Endothelial cell of umbilical vein (primary cell): ENCODE measurements around the gene AUTS2. TPM values are rescaled to one million over a fixed set of nuclear protein-coding genes. Genes with fewer than 3 reads are reported as not detected.

Source experiments
- BruUV-seq: library from RNA; stranded (reverse); fragments of 400-500 nt; replicated peaks from 2 replicates; lab custom pipeline; 2021; lab: Mats Ljungman, UMichigan
- CTCF ChIA-PET: fragments of 300-600, 350-600 bp; sonication (Branson Sonifier 250); formaldehyde crosslinking; loops from one replicate; lab custom pipeline; 2021; ENCODE audit warnings: antibody characterized with exemption, inconsistent platforms; lab: Charles Lee
- POLR2A ChIA-PET: fragments of 300-600, 350-600 bp; sonication (Branson Sonifier 250); formaldehyde crosslinking; loops from one replicate; lab custom pipeline; 2021; ENCODE audit warnings: antibody characterized with exemption, inconsistent platforms; lab: Charles Lee
- DNase-seq: peaks from one replicate; pipeline ENCODE4 v3.0.0-alpha.2; 2011; ENCODE audit warnings: low read depth, low spot score
- FAIRE-seq: peaks from 2 replicates; lab custom pipeline; 2011; peaks lifted over from hg19 to GRCh38; lab: Jason Lieb, UNC
- H2AFZ ChIP-seq: 2 replicates; pipeline ENCODE4 v1.6.0; 2012; ENCODE audit warnings: low read depth, low read length, control low read depth, inconsistent platforms
- H3K27ac ChIP-seq: 2 replicates; pipeline ENCODE4 v1.5.1; 2011; ENCODE audit warnings: low read depth, mild to moderate bottlenecking, control low read depth, low read length, moderate library complexity; ENCODE audit not compliant: insufficient read depth
- H3K27me3 ChIP-seq, 2 experiments: 2 replicates each; pipeline versions ENCODE4 v1.6.0 to v1.6.1; 2011; ENCODE audit warnings: low read length in 2 of 2, mixed read lengths in 1 of 2; ENCODE audit not compliant: control insufficient read depth in 2 of 2, insufficient read depth in 2 of 2
- H3K36me3 ChIP-seq, 2 experiments: 2 replicates in 1 of 2; 3 replicates in 1 of 2; pipeline ENCODE4 v1.5.1; 2011; ENCODE audit warnings: low read length in 2 of 2, mild to moderate bottlenecking in 1 of 2, moderate library complexity in 1 of 2; ENCODE audit not compliant: control insufficient read depth in 2 of 2, insufficient read depth in 2 of 2; ENCODE audit errors: extremely low read depth in 1 of 2
- H3K4me1 ChIP-seq: 3 replicates; pipeline ENCODE4 v1.5.1; 2011; ENCODE audit warnings: mild to moderate bottlenecking, low read length; ENCODE audit not compliant: control insufficient read depth, insufficient read depth; ENCODE audit errors: extremely low read depth
- H3K4me2 ChIP-seq: 2 replicates; pipeline ENCODE4 v1.6.1; 2011; ENCODE audit warnings: low read length, control low read depth, mixed read lengths; ENCODE audit not compliant: insufficient read depth
- H3K4me3 ChIP-seq, 3 experiments: fragments of 200-600 bp in 1 of 3; sonication (generic), shearing (Covaris generic) in 1 of 3; replicated peaks in 1 of 3; 2 replicates each; pipeline ENCODE4 v1.5.1; 2011 to 2016; ENCODE audit warnings: control low read depth in 3 of 3, low read length in 3 of 3, mild to moderate bottlenecking in 2 of 3, inconsistent platforms in 1 of 3, low read depth in 1 of 3, moderate library complexity in 1 of 3; ENCODE audit not compliant: insufficient read depth in 1 of 3
- H3K79me2 ChIP-seq: 2 replicates; pipeline ENCODE4 v1.6.0; 2012; ENCODE audit warnings: low read length, inconsistent platforms; ENCODE audit not compliant: control insufficient read depth, insufficient read depth
- H3K9ac ChIP-seq: replicated peaks from 2 replicates; pipeline ENCODE3; 2011; ENCODE audit warnings: low read length, control low read depth; ENCODE audit not compliant: insufficient read depth; ENCODE audit errors: extremely low read depth
- H3K9me1 ChIP-seq: replicated peaks from 3 replicates; pipeline ENCODE4 v1.6.0; 2011; ENCODE audit warnings: mild to moderate bottlenecking, low read length; ENCODE audit not compliant: control insufficient read depth, insufficient read depth; ENCODE audit errors: extremely low read depth
- H3K9me3 ChIP-seq: replicated peaks from 2 replicates; pipeline ENCODE4 v1.5.1; 2012; ENCODE audit warnings: low read length, inconsistent platforms; ENCODE audit not compliant: control insufficient read depth, insufficient read depth
- H4K20me1 ChIP-seq: replicated peaks from 2 replicates; pipeline ENCODE3; 2011; ENCODE audit warnings: mild to moderate bottlenecking, low read length; ENCODE audit not compliant: control insufficient read depth, insufficient read depth; ENCODE audit errors: extremely low read depth
- EZH2 ChIP-seq: IDR thresholded peaks from 2 replicates; pipeline ENCODE4 v1.6.1; 2012; ENCODE audit warnings: borderline replicate concordance, low read depth, mild to moderate bottlenecking, moderate library complexity, low read length, inconsistent platforms; ENCODE audit not compliant: severe bottlenecking
- FOS ChIP-seq: IDR thresholded peaks from 2 replicates; pipeline ENCODE4 v1.6.1; 2011; ENCODE audit warnings: mild to moderate bottlenecking, low read length, moderate library complexity, borderline replicate concordance; ENCODE audit not compliant: insufficient read depth
- GATA2 ChIP-seq: IDR thresholded peaks from 2 replicates; pipeline ENCODE4 v1.7.0; 2011; ENCODE audit warnings: low read depth, mild to moderate bottlenecking, moderate library complexity, mixed read lengths, low read length; ENCODE audit not compliant: insufficient read length, insufficient read depth
- JUN ChIP-seq: IDR thresholded peaks from 2 replicates; pipeline ENCODE4 v1.6.1; 2011; ENCODE audit warnings: borderline replicate concordance, low read depth; ENCODE audit not compliant: insufficient read length, insufficient read depth
- MYC ChIP-seq: IDR thresholded peaks from one replicate; pipeline ENCODE4 v1.6.1; 2011; ENCODE audit warnings: mild to moderate bottlenecking, low read depth, low read length
- POLR2AphosphoS5 ChIP-seq: IDR thresholded peaks from 2 replicates; pipeline ENCODE4 v1.6.1; 2012; ENCODE audit warnings: low read depth, mild to moderate bottlenecking, control low read depth, low read length, moderate library complexity; ENCODE audit not compliant: insufficient read depth
- dilution Hi-C: fragments of 300-500 bp; cut with MboI; formaldehyde crosslinking; loops from one replicate; pipeline ENCODE4 v1.15.0; 2019; ENCODE audit warnings: low sequenced_read_pairs; ENCODE audit not compliant: extremely low pct_ligation_motif_present
- intact Hi-C: fragments of 100-400 bp; cut with micrococcal nuclease; formaldehyde crosslinking; loops from one replicate; pipeline ENCODE4 v1.10.0; 2022
- polyA plus RNA-seq, 4 experiments: library from polyadenylated mRNA; depleted of rRNA in 3 of 4; stranded (reverse) in 3 of 4; unstranded in 1 of 4; fragments of >200 nt; gene quantifications; 2 replicates each; pipeline versions ENCODE4 v1.2.1 to v1.2.3, GENCODE V29; 2011 to 2012; ENCODE audit warnings: missing spikeins in 1 of 4
- total RNA-seq: library from RNA; stranded (reverse); gene quantifications from 2 replicates; pipeline ENCODE4 v1.2.3, GENCODE V29; 2021
- TF ChIP-seq, protein P1 (sequence below): IDR thresholded peaks from 2 replicates; pipeline ENCODE4 v1.6.1; 2011; ENCODE audit not compliant: insufficient read depth, insufficient read length

AUTS2 gene
- total and polyA plus RNA-seq, 2 donors (not counting 3 experiments of a cell fraction or from before 2014, with no cell fraction given), result 0.59 to 8.0 TPM

DNA sequence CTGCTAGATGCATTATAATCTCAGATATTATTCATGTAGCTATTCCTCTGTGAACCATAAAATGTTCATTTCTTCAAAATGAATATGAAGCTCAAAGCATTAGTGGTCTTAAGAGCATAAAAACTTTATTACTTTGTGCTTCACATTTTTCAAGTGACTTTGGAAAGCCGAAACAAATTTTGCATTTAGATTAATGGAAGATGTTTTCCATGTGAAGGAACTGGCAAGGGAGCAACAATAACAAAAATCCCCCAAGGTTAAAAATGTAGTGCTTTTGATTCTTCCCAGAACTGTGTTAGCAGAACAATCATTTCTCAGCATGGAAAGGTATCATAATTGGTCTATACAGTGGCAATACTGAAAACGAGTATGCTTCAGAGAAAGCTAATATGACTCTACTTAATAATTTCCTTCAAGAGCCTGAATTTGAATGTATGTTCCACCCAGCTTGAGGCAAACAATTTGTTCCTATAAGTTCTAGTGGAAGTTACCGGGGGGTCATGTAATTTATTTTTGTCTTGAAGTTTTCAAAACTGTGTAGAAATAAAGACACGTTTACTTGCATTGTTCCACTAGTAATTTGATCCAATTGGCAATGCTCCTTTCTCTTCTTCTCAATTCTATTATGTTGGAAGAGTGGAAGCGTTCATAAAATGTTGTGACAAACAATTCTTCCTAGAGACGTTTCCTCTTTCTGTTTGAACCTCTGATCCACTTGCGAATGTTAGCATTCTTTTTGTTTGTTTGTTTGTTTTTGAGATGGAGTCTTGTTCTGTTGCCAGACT lies 665.4 kb downstream of the AUTS2 start:
- Histone ChIP-seq H2AFZ (no peak overlapping the region), H3K27ac (no peak overlapping the region), H4K20me1 (no peaks in the 10 kb centered on the region), H3K27me3 (no peaks in the 10 kb centered on the region), H3K9me1 (no peaks in the 10 kb centered on the region), H3K9ac (no peak overlapping the region), H3K4me3 (no peak overlapping the region), H3K9me3 (no peaks in the 10 kb centered on the region), H3K79me2 (no peaks in the 10 kb centered on the region), H3K36me3 (no peaks in the 10 kb centered on the region), H3K4me1 (no peaks in the 10 kb centered on the region), H3K4me2 (no peak overlapping the region)
- dilution Hi-C loops, result no loop called here
- FAIRE-seq (no peak), DNase-seq (no peak)
- POLR2A ChIA-PET, result no interaction called here
- no TSS peak for BruUV-seq
- CTCF ChIA-PET, result no interaction called here
- TF ChIP-seq POLR2AphosphoS5, result no peak
- no peak for TF ChIP-seq EZH2
- TF ChIP-seq, protein P1, sequence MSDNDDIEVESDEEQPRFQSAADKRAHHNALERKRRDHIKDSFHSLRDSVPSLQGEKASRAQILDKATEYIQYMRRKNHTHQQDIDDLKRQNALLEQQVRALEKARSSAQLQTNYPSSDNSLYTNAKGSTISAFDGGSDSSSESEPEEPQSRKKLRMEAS, result no peak
- TF ChIP-seq FOS, result no peak
- intact Hi-C loops, result no loop called here

DNA sequence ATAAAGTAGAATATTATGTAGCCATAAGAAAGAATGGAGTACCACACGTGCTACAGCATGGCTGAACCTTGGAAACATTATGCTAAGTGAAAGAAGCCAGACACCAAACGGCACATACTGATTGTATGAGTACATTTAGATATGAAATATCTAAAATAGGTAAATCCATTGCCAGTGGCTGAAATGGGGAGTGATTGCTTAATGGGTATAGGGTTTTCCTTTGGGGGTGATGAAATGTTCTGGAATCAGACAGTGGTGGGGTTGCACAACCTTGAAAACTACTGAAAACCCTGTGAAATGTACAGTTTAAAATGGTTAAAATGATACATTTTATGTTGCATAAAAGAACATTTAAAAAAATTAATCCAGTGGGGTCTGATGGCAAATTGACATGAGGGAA lies 667.9 kb downstream of the AUTS2 start:
- no TSS peak for BruUV-seq
- no peak overlapping the region for H3K27ac ChIP-seq
- H3K36me3 ChIP-seq, result no peaks in the 10 kb centered on the region
- H3K4me2 ChIP-seq, result no peak overlapping the region
- dilution Hi-C loops, result no loop called here
- H3K79me2 ChIP-seq, result no peaks in the 10 kb centered on the region
- intact Hi-C loops, result no loop called here
- FAIRE-seq, result no peak
- ChIA-PET CTCF (no interaction called here), POLR2A (no interaction called here)
- no peaks in the 10 kb centered on the region for H3K27me3 ChIP-seq
- no peaks in the 10 kb centered on the region for H3K9me1 ChIP-seq
- no peaks in the 10 kb centered on the region for H3K4me1 ChIP-seq
- H2AFZ ChIP-seq, result no peak overlapping the region
- no peak overlapping the region for H3K4me3 ChIP-seq
- TF ChIP-seq JUN (no peak), GATA2 (no peak), POLR2AphosphoS5 (no peak), MYC (no peak)
- H4K20me1 ChIP-seq, result no peaks in the 10 kb centered on the region
- DNase-seq, result no peak
- H3K9me3 ChIP-seq, result no peaks in the 10 kb centered on the region
- no peak overlapping the region for H3K9ac ChIP-seq
